Dendritic cell treated with granulocyte-macrophage colony-stimulating factor and Interleukin-4, amounts not matched to agents 40 ng/mL and 50 ng/mL, for 4 days (primary cell): ENCODE measurements around the gene FBLN2.

Experiments
- H3K27ac Mint-ChIP-seq: one replicate; pipeline ENCODE4 v1.8.0; 2022; ENCODE audit warnings: mild to moderate bottlenecking, mixed read lengths
- H3K27me3 Mint-ChIP-seq: one replicate; pipeline ENCODE4 v1.8.0; 2022; ENCODE audit warnings: mild to moderate bottlenecking, mixed read lengths
- H3K36me3 Mint-ChIP-seq: one replicate; pipeline ENCODE4 v1.8.0; 2022; ENCODE audit warnings: low read depth, mixed read lengths
- H3K4me1 Mint-ChIP-seq: one replicate; pipeline ENCODE4 v1.8.0; 2022; ENCODE audit warnings: low read depth, mixed read lengths
- H3K4me3 Mint-ChIP-seq: one replicate; pipeline ENCODE4 v1.8.0; 2022; ENCODE audit warnings: mild to moderate bottlenecking, moderate library complexity, mixed read lengths
- H3K9me3 Mint-ChIP-seq: one replicate; pipeline ENCODE4 v1.8.0; 2022; ENCODE audit warnings: mixed read lengths
- intact Hi-C: fragments of 100-400 bp; cut with micrococcal nuclease; formaldehyde crosslinking; loops from one replicate; pipeline ENCODE4 v1.15.0; 2022

FBLN2 gene

GRCh38 chr3:13567684-13568514 lies 19.0 kb downstream of the FBLN2 start:
- H3K27ac Mint-ChIP-seq: no peak overlapping the region
- no peaks in the 10 kb centered on the region for H3K9me3 Mint-ChIP-seq

DNA sequence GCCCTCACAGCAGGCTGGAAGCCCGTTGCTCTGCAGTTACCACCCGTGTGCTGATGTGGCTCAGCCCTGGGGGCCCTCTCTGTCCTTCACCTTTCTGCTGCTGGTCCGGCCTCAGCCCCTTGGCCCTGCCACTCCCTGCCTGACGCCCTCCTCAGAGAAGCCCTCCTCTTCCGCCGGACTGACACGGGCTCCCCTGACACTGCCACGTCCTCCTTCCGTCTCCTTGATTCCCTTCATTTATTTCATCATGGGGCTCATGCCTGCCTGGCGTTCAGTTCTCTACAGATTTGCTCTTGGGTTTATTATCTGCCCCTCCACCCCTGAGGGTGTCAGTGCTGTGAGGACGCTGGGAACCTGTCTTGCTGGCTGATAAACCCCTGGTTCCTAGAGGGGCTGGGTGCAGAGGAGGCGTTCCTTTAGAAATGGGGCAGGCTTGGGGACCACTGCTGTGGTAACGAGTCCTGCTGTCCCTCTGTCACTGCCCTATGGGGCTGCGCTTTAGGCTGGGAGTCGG lies 19.6 kb downstream of the FBLN2 start:
- Mint-ChIP-seq H3K4me1 (no peaks in the 10 kb centered on the region), H3K27me3 (no peaks in the 10 kb centered on the region), H3K9me3 (no peaks in the 10 kb centered on the region), H3K27ac (no peak overlapping the region), H3K4me3 (no peak overlapping the region), H3K36me3 (no peaks in the 10 kb centered on the region)
- intact Hi-C loops: no loop called here

More at GRCh38 chr3:13567684-13568514, 19.0 kb downstream of the FBLN2 start:
- intact Hi-C loops: no loop called here
- Mint-ChIP-seq H3K27me3 (no peaks in the 10 kb centered on the region), H3K36me3 (no peaks in the 10 kb centered on the region), H3K4me1 (no peaks in the 10 kb centered on the region), H3K4me3 (no peak overlapping the region)

GRCh38 chr3:13569201-13569600 lies 20.3 kb downstream of the FBLN2 start:
- Mint-ChIP-seq H3K9me3 (no peaks in the 10 kb centered on the region), H3K27ac (no peak overlapping the region)

GRCh38 chr3:13569641-13570390 lies 20.9 kb downstream of the FBLN2 start:
- Mint-ChIP-seq H3K36me3 (no peaks in the 10 kb centered on the region), H3K27ac (no peak overlapping the region), H3K9me3 (no peaks in the 10 kb centered on the region), H3K27me3 (no peaks in the 10 kb centered on the region), H3K4me3 (no peak overlapping the region), H3K4me1 (no peaks in the 10 kb centered on the region)
- intact Hi-C loops: no loop called here

More at GRCh38 chr3:13569201-13569600, 20.3 kb downstream of the FBLN2 start:
- intact Hi-C loops: no loop called here
- no peaks in the 10 kb centered on the region for H3K27me3 Mint-ChIP-seq
- H3K4me1 Mint-ChIP-seq: no peaks in the 10 kb centered on the region
- no peaks in the 10 kb centered on the region for H3K36me3 Mint-ChIP-seq
- H3K4me3 Mint-ChIP-seq: no peak overlapping the region

DNA sequence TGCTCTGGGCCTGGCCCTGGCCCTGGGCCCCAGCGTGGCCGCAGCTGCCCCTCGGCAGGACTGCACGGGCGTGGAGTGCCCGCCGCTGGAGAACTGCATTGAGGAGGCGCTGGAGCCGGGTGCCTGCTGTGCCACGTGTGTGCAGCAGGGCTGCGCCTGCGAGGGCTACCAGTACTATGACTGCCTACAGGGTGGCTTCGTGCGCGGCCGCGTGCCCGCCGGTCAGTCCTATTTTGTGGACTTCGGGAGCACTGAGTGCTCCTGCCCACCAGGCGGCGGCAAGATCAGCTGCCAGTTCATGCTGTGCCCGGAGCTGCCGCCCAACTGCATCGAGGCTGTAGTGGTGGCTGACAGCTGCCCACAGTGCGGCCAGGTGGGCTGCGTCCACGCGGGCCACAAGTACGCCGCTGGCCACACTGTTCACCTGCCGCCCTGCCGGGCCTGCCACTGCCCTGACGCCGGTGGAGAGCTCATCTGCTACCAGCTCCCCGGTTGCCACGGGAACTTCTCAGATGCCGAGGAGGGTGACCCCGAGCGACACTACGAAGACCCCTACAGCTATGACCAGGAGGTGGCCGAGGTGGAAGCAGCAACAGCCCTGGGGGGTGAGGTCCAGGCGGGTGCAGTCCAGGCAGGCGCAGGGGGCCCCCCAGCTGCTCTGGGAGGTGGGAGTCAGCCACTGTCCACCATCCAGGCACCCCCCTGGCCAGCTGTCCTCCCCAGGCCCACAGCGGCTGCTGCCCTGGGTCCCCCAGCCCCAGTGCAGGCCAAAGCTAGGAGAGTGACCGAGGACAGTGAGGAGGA lies 21.7 kb downstream of the FBLN2 start:
- intact Hi-C loops: no loop called here
- Mint-ChIP-seq H3K27me3 (no peaks in the 10 kb centered on the region), H3K36me3 (no peaks in the 10 kb centered on the region), H3K4me1 (no peaks in the 10 kb centered on the region), H3K27ac (no peak overlapping the region), H3K4me3 (no peak overlapping the region), H3K9me3 (no peaks in the 10 kb centered on the region)

GRCh38 chr3:13571264-13571663 lies 22.3 kb downstream of the FBLN2 start:
- Mint-ChIP-seq H3K36me3 (no peaks in the 10 kb centered on the region), H3K4me1 (no peaks in the 10 kb centered on the region), H3K9me3 (no peaks in the 10 kb centered on the region), H3K4me3 (no peak overlapping the region), H3K27me3 (no peaks in the 10 kb centered on the region), H3K27ac (no peak overlapping the region)
- intact Hi-C loops: no loop called here

- intact Hi-C loops: no loop called here
- H3K27me3 Mint-ChIP-seq: no peaks in the 10 kb centered on the region
- no peaks in the 10 kb centered on the region for H3K36me3 Mint-ChIP-seq
- no peaks in the 10 kb centered on the region for H3K9me3 Mint-ChIP-seq
- H3K27ac Mint-ChIP-seq: no peak overlapping the region
- no peak overlapping the region for H3K4me3 Mint-ChIP-seq
- no peaks in the 10 kb centered on the region for H3K4me1 Mint-ChIP-seq
Measured at GRCh38 chr3:13571831-13572750, 23.2 kb downstream of the FBLN2 start.

DNA sequence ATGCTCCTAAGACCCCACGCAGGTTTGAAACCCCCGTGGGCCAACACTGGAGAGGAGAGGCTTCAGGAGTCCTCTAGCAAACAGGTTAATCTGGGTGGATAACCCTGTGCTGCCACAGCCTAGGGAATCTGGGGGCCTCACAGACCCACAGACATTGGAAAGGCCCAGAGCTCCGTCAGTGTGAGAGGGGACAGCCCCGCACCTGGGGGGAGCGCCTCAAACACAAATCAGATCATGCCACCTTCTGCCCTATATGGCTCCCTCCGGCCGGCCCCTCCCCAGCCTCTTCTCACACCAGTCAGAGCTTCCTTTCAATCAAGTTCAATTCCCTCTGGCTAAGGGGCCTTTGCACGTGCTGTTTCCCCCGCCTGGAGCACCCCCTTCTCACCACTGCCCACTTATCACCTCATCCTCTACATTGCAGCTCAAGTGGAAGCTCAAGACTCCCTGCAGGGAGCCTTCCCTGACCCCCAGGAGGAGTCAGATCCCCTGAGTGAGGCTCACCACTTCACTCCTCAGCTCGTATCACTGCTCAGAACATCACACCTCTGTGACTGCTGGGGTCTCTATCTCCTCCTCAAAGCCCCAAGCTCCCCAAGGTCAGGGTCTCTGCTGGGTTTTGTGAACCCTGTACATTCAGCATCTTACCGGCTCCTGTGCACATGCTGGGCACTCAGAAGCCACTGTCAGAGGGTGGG lies 24.1 kb downstream of the FBLN2 start:
- H3K9me3 Mint-ChIP-seq: no peaks in the 10 kb centered on the region
- no peaks in the 10 kb centered on the region for H3K36me3 Mint-ChIP-seq
- H3K27me3 Mint-ChIP-seq: no peaks in the 10 kb centered on the region
- intact Hi-C loops: no loop called here
- H3K27ac Mint-ChIP-seq: no peak overlapping the region
- H3K4me1 Mint-ChIP-seq: no peaks in the 10 kb centered on the region
- H3K4me3 Mint-ChIP-seq: no peak overlapping the region

DNA sequence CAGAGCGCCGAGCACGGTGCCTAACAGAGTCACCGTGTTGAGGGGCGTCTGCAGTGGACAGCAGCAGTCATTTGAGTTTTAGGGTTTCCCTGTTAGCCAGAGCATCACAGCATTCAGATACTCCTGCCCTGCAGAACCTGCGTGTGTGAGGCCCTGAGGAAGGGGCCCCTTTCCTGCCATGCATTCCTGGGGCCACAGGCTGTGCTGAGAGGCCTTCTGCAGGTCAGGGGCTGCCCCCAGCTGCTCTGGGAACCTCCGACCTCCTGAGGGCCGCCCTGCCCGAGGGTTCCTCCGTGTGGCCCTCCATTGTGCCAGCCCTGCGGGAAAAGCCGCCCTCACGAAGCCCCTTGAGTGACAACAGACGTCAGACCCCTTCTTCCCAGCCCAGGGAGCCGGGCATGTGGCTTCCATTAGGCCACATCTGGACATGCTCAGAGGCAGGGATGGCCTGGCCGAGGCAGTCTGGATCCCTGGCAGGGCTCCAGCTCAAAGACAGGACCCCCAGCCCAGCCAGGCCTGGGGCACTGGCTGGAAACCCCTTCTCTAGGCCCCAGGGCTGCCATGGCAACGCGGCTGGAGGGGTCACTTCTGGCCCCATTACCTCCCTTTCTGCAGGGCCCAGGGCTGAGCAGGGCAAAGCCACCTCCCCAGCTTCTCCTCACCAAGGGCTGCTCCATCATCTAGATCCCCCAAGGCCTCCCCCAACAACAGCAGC lies 25.3 kb downstream of the FBLN2 start:
- Mint-ChIP-seq H3K4me3 (no peak overlapping the region), H3K27ac (no peak overlapping the region), H3K9me3 (no peaks in the 10 kb centered on the region), H3K4me1 (no peaks in the 10 kb centered on the region), H3K27me3 (no peaks in the 10 kb centered on the region), H3K36me3 (no peaks in the 10 kb centered on the region)
- intact Hi-C loops: no loop called here

DNA sequence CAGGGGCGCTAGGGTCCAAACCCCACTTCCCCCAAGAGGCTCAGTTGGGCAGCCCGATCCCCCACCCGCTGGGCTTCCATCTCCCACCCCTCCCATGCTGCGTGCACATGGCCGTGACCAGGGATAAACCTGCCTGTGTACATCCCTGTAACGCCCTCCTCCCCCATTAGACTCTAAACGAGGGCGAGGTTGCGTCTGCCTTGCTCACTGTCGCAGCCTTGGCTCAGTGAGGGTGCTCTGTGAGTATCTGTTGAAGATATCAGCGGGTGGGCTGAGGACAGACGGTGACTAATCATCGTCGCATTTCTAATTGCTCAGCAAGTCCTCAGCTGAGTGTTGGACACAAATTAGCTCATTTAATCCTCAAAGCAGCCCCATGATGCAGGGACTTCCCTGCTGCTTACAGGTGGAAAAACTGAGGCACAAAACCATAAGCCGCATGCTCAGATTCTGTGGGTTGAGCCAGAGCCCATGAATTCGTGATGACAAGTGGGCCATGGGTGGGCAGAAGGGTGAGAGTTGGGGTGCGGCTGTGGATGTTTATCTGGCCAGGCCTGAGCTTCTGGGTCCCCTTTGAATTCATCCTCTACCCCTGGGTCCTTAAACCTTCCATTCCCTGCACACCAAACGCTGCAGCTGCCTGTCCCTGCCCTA lies 26.0 kb downstream of the FBLN2 start:
- Mint-ChIP-seq H3K36me3 (no peaks in the 10 kb centered on the region), H3K9me3 (no peaks in the 10 kb centered on the region), H3K4me3 (no peak overlapping the region), H3K4me1 (no peaks in the 10 kb centered on the region), H3K27ac (no peak overlapping the region), H3K27me3 (no peaks in the 10 kb centered on the region)
- intact Hi-C loops: no loop called here

GRCh38 chr3:13575459-13576061 lies 26.6 kb downstream of the FBLN2 start:
- Mint-ChIP-seq H3K27ac (no peak overlapping the region), H3K27me3 (no peaks in the 10 kb centered on the region), H3K4me3 (no peak overlapping the region), H3K36me3 (no peaks in the 10 kb centered on the region), H3K4me1 (no peaks in the 10 kb centered on the region), H3K9me3 (no peaks in the 10 kb centered on the region)
- intact Hi-C loops: no loop called here
